Activated CD8-positive, alpha-beta memory T cell treated with anti-CD3 and anti-CD28 coated beads, Interleukin-2, amount 10 ng/mL, durations not matched to agents 7 days and 5 days (primary cell): ENCODE measurements around the gene FKBP9. TPM values are rescaled to one million over a fixed set of nuclear protein-coding genes. Genes with fewer than 3 reads are reported as not detected.
"Not testable (repeated sequence)": the region's sequence is repeated elsewhere in the genome, so short reads cannot be mapped to it uniquely, and the experiment has no call there.

Experiments
- ATAC-seq: fragments of 150-1000 bp; cut with Tn5 transposase; one replicate; pipeline ENCODE4 v1.10.0; 2021; ENCODE audit warnings: moderate library complexity
- CTCF ChIA-PET: fragments of 350-600 bp; sonication (Branson Sonifier 250); formaldehyde crosslinking; loops from one replicate; lab custom pipeline; 2021; ENCODE audit warnings: antibody characterized with exemption; lab: Charles Lee
- DNase-seq: peaks from one replicate; pipeline ENCODE4 v3.0.0-alpha.2; 2020
- H3K27ac Mint-ChIP-seq: one replicate; pipeline ENCODE4 v1.8.0; 2021; ENCODE audit warnings: mild to moderate bottlenecking, mixed read lengths
- H3K27me3 Mint-ChIP-seq: one replicate; pipeline ENCODE4 v1.8.0; 2021; ENCODE audit warnings: mixed read lengths
- H3K36me3 Mint-ChIP-seq: one replicate; pipeline ENCODE4 v1.8.0; 2021; ENCODE audit warnings: mild to moderate bottlenecking, mixed read lengths
- H3K4me1 Mint-ChIP-seq: one replicate; pipeline ENCODE4 v1.8.0; 2021; ENCODE audit warnings: mixed read lengths
- H3K4me3 Mint-ChIP-seq: one replicate; pipeline ENCODE4 v1.8.0; 2021; ENCODE audit warnings: mild to moderate bottlenecking, moderate library complexity, mixed read lengths
- H3K9me3 Mint-ChIP-seq: one replicate; pipeline ENCODE4 v1.8.0; 2022; ENCODE audit warnings: low read depth, mixed read lengths
- total RNA-seq, 2 experiments: library from RNA; stranded (reverse); gene quantifications; one replicate each; pipeline ENCODE4 v1.2.3, GENCODE V29; 2021

FKBP9 gene
- total RNA-seq, 2 experiments from 2014 or later: 0.53 to 1.5 TPM

GRCh38 chr7:33003111-33003510, 45.9 kb downstream of the FKBP9 start:
- H3K9me3 Mint-ChIP-seq, ATAC-seq, H3K36me3 Mint-ChIP-seq, H3K4me3 Mint-ChIP-seq, H3K27ac Mint-ChIP-seq, CTCF ChIA-PET, DNase-seq, H3K4me1 Mint-ChIP-seq: not testable (repeated sequence)
- H3K27me3 Mint-ChIP-seq: peaks cover 16% of the 10 kb centered on the region

- H3K4me3 Mint-ChIP-seq, CTCF ChIA-PET, ATAC-seq, H3K4me1 Mint-ChIP-seq, H3K36me3 Mint-ChIP-seq, H3K27ac Mint-ChIP-seq, H3K9me3 Mint-ChIP-seq, H3K27me3 Mint-ChIP-seq, DNase-seq: not testable (repeated sequence)
These were observed 46.9 kb downstream of the FKBP9 start for GRCh38 chr7:33004104-33004616.

GRCh38 chr7:33005193-33005592, 48.0 kb downstream of the FKBP9 start:
- H3K27me3 Mint-ChIP-seq, H3K4me1 Mint-ChIP-seq, H3K36me3 Mint-ChIP-seq, ATAC-seq, H3K27ac Mint-ChIP-seq, H3K4me3 Mint-ChIP-seq, H3K9me3 Mint-ChIP-seq, DNase-seq, CTCF ChIA-PET: not testable (repeated sequence)

GRCh38 chr7:33005690-33006089, 48.5 kb downstream of the FKBP9 start:
- H3K27me3 Mint-ChIP-seq, ATAC-seq, H3K36me3 Mint-ChIP-seq, H3K4me3 Mint-ChIP-seq, CTCF ChIA-PET, H3K4me1 Mint-ChIP-seq, H3K9me3 Mint-ChIP-seq, H3K27ac Mint-ChIP-seq, DNase-seq: not testable (repeated sequence)

GRCh38 chr7:33009734-33010133, 52.5 kb downstream of the FKBP9 start:
- Mint-ChIP-seq H3K4me3 (no peak overlapping the region), H3K4me1 (no peaks in the 10 kb centered on the region), H3K27me3 (no peaks in the 10 kb centered on the region), H3K9me3 (no peaks in the 10 kb centered on the region), H3K27ac (no peak overlapping the region), H3K36me3 (peaks cover 32% of the 10 kb centered on the region)
- DNase-seq (no peak), ATAC-seq (no peak)
- CTCF ChIA-PET: interaction anchor here (0.6 kb wide), 1 partner anchor 13 kb away, joined by 3 read pairs; no protein-coding TSS in a partner anchor

GRCh38 chr7:33012364-33012763, 55.1 kb downstream of the FKBP9 start:
- CTCF ChIA-PET: interaction anchor here (0.8 kb wide), 1 partner anchor 9 kb away, joined by 3 read pairs; no protein-coding TSS in a partner anchor
- Mint-ChIP-seq H3K4me3 (no peak overlapping the region), H3K27me3 (no peaks in the 10 kb centered on the region), H3K4me1 (no peaks in the 10 kb centered on the region), H3K9me3 (no peaks in the 10 kb centered on the region), H3K36me3 (peaks cover 44% of the 10 kb centered on the region), H3K27ac (no peak overlapping the region)
- ATAC-seq (no peak), DNase-seq (no peak)

- no peak for ATAC-seq
- Mint-ChIP-seq H3K27me3 (no peaks in the 10 kb centered on the region), H3K4me3 (no peak overlapping the region), H3K9me3 (no peaks in the 10 kb centered on the region), H3K4me1 (peaks cover 2% of the 10 kb centered on the region), H3K36me3 (peaks cover 38% of the 10 kb centered on the region), H3K27ac (peak overlapping the region; percentile 4)
- DNase-seq: no peak
- CTCF ChIA-PET: interaction anchor here (2.8 kb wide), 1 partner anchor 178 kb away, joined by 9 read pairs; no protein-coding TSS in a partner anchor
These were observed 67.0 kb downstream of the FKBP9 start for GRCh38 chr7:33024189-33024757.

GRCh38 chr7:33035776-33036175, 78.5 kb downstream of the FKBP9 start:
- CTCF ChIA-PET: interaction anchor here (0.9 to 1.2 kb wide), 2 partner anchors 10 to 189 kb away, joined by 4 to 5 read pairs; no protein-coding TSS in a partner anchor
- DNase-seq: no peak
- Mint-ChIP-seq H3K36me3 (peaks cover 41% of the 10 kb centered on the region), H3K4me3 (no peak overlapping the region), H3K27ac (no peak overlapping the region), H3K27me3 (no peaks in the 10 kb centered on the region), H3K4me1 (peaks cover 40% of the 10 kb centered on the region), H3K9me3 (no peaks in the 10 kb centered on the region)
- no peak for ATAC-seq

- no peak for DNase-seq
- Mint-ChIP-seq H3K27me3 (no peaks in the 10 kb centered on the region), H3K27ac (peak overlapping the region; percentile 90), H3K36me3 (peaks cover 28% of the 10 kb centered on the region), H3K4me3 (peak overlapping the region; percentile 90), H3K4me1 (peaks cover 45% of the 10 kb centered on the region), H3K9me3 (no peaks in the 10 kb centered on the region)
- CTCF ChIA-PET: interaction anchor here (1.1 to 2.8 kb wide), 5 partner anchors 9 to 192 kb away, joined by 3 to 22 read pairs (median 13); partner anchors contain the start of genes NT5C3A and RP9
- ATAC-seq: no peak
These were observed 81.4 kb downstream of the FKBP9 start for GRCh38 chr7:33038639-33039038.

GRCh38 chr7:33039257-33039902, 82.1 kb downstream of the FKBP9 start:
- Mint-ChIP-seq H3K36me3 (peaks cover 26% of the 10 kb centered on the region), H3K27me3 (no peaks in the 10 kb centered on the region), H3K27ac (peak overlapping the region; percentile 90), H3K4me1 (peaks cover 48% of the 10 kb centered on the region), H3K9me3 (no peaks in the 10 kb centered on the region), H3K4me3 (peak overlapping the region; percentile 90)
- CTCF ChIA-PET: interaction anchor here (1.1 to 2.8 kb wide), 6 partner anchors 10 to 193 kb away, joined by 3 to 22 read pairs (median 12); partner anchors contain the start of genes NT5C3A and RP9
- ATAC-seq (no peak), DNase-seq (no peak)

GRCh38 chr7:33039903-33040292, 82.7 kb downstream of the FKBP9 start:
- Mint-ChIP-seq H3K9me3 (no peaks in the 10 kb centered on the region), H3K4me1 (peaks cover 46% of the 10 kb centered on the region), H3K36me3 (peaks cover 21% of the 10 kb centered on the region), H3K4me3 (peak overlapping the region; percentile 90), H3K27ac (peak overlapping the region; percentile 90), H3K27me3 (no peaks in the 10 kb centered on the region)
- CTCF ChIA-PET: interaction anchor here (1.1 to 2.8 kb wide), 6 partner anchors 10 to 193 kb away, joined by 3 to 22 read pairs (median 12); partner anchors contain the start of genes NT5C3A and RP9
- ATAC-seq: no peak
- DNase-seq: no peak

- Mint-ChIP-seq H3K27me3 (no peaks in the 10 kb centered on the region), H3K9me3 (no peaks in the 10 kb centered on the region), H3K36me3 (peaks cover 16% of the 10 kb centered on the region), H3K4me1 (peaks cover 42% of the 10 kb centered on the region), H3K4me3 (peak overlapping the region; percentile 80), H3K27ac (peak overlapping the region; percentile 83)
- CTCF ChIA-PET: interaction anchor here (0.7 to 2.8 kb wide), 8 partner anchors 9 to 240 kb away, joined by 3 to 22 read pairs (median 9); partner anchors contain the start of genes FKBP9, NT5C3A and RP9
- ATAC-seq: peak; percentile 98
- DNase-seq: peak; percentile 84
These were observed 83.7 kb downstream of the FKBP9 start for GRCh38 chr7:33040803-33041516.
